Activated naive CD8-positive, alpha-beta T cell treated with anti-CD3 and anti-CD28 coated beads, Interleukin-2, amount 50 U/mL, for 24 hours (primary cell): ENCODE data around the gene CCHCR1.
A peak's percentile ranks its signal among the peaks of the same experiment; 100 is the strongest.

Source experiments
- ATAC-seq: fragments of 150-1000 bp; cut with Tn5 transposase; one replicate; pipeline ENCODE4 v1.10.0; 2021
- DNase-seq: peaks from one replicate; pipeline ENCODE4 v3.0.0; 2021
- H3K27ac Mint-ChIP-seq: one replicate; pipeline ENCODE4 v1.8.0; 2021; ENCODE audit warnings: mild to moderate bottlenecking, mixed read lengths
- H3K27me3 Mint-ChIP-seq: one replicate; pipeline ENCODE4 v1.8.0; 2021; ENCODE audit warnings: mixed read lengths
- H3K36me3 Mint-ChIP-seq: one replicate; pipeline ENCODE4 v1.8.0; 2021; ENCODE audit warnings: low read depth, mixed read lengths
- H3K4me1 Mint-ChIP-seq: one replicate; pipeline ENCODE4 v1.8.0; 2021; ENCODE audit warnings: mixed read lengths
- H3K4me3 Mint-ChIP-seq: one replicate; pipeline ENCODE4 v1.8.0; 2021; ENCODE audit warnings: mild to moderate bottlenecking, moderate library complexity, mixed read lengths
- H3K9me3 Mint-ChIP-seq: one replicate; pipeline ENCODE4 v1.8.0; 2021; ENCODE audit warnings: mixed read lengths

Gene CCHCR1

DNA sequence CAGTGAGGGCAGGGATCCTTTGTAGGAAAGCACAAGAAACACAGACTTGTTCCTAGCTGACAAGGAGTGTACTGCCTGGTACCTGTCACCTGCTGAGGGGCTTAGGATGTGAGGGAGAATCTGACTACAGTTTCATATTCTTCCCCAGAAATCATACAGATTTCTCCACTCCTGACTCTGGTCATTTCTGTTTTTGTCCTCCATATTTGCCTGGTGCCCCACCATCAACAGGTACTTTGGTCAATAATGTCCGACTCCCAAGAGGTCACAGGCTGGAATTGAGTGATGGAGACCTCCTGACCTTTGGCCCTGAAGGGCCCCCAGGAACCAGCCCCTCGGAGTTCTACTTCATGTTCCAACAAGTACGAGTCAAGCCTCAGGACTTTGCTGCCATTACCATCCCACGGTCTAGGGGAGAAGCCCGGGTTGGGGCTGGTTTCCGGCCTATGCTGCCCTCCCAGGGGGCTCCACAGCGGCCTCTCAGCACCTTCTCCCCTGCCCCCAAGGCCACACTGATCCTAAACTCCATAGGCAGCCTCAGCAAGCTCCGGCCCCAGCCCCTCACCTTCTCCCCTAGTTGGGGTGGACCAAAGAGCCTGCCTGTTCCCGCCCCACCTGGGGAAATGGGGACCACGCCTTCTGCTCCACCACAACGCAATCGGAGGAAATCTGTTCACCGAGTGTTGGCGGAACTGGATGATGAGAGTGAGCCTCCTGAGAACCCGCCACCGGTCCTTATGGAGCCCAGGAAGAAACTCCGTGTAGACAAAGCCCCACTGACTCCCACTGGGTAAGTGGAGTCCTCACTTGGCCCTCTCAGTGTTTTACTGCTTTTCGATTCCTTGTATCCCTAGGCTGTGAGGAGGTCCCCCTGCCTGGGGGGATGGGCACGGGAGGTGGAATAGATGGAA is 3.9 kb upstream of the CCHCR1 start:
- DNase-seq (no peak), ATAC-seq (no peak)
- H3K4me1 Mint-ChIP-seq, result peaks cover 58% of the 10 kb centered on the region
- no peak overlapping the region for H3K27ac Mint-ChIP-seq
- peaks cover 3% of the 10 kb centered on the region for H3K27me3 Mint-ChIP-seq
- H3K4me3 Mint-ChIP-seq, result no peak overlapping the region
- no peaks in the 10 kb centered on the region for H3K9me3 Mint-ChIP-seq
- H3K36me3 Mint-ChIP-seq, result peaks cover 41% of the 10 kb centered on the region

DNA sequence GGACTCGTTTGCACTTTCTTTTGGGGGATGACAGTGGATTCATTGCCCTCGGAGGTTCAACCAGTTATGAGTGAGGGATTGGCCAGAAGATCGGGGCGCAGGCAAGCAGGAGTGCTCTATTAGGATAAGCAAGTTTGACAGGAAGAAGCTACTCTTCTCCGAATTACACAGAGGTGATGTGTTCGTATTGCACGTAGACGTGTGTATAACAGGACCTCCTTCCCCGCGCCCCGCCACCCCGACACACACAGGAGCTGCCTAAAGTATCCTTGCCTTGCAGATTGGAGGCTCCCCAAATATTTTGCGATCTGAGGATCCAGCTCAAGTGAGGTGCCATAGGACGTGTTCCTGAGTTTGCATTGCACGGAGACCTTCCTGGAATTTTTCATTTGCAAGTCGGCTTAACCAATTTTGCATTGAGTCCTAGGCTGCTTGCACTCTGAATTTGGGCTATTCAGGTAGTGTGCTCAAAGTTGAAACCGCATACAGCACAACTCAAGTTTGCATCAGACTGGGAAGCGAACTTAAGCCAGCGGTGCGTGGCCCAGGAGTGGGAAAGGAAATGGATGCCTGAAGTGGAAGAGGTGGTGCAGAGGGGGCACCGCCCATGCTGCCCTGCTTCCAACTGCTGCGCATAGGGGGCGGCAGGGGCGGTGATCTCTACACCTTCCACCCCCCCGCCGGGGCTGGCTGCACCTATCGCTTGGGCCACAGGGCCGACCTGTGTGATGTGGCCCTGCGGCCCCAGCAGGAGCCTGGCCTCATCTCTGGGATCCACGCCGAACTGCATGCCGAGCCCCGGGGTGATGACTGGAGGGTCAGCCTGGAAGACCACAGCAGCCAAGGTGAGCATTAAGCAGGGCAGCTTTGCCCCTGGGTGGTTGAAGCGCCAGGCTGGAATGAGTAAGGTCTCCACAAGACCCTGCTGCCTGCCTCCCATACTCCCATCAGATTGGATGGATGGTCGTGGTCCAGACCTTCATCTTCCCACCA is 1.6 kb upstream of the CCHCR1 start:
- peaks cover 3% of the 10 kb centered on the region for H3K27me3 Mint-ChIP-seq
- DNase-seq (peak; percentile 46), ATAC-seq (peak; percentile 22)
- H3K4me1 Mint-ChIP-seq, result peaks cover 52% of the 10 kb centered on the region
- no peaks in the 10 kb centered on the region for H3K9me3 Mint-ChIP-seq
- H3K36me3 Mint-ChIP-seq, result peaks cover 52% of the 10 kb centered on the region
- H3K27ac Mint-ChIP-seq, result peak overlapping the region; percentile 97
- H3K4me3 Mint-ChIP-seq, result peak overlapping the region; percentile 97

DNA sequence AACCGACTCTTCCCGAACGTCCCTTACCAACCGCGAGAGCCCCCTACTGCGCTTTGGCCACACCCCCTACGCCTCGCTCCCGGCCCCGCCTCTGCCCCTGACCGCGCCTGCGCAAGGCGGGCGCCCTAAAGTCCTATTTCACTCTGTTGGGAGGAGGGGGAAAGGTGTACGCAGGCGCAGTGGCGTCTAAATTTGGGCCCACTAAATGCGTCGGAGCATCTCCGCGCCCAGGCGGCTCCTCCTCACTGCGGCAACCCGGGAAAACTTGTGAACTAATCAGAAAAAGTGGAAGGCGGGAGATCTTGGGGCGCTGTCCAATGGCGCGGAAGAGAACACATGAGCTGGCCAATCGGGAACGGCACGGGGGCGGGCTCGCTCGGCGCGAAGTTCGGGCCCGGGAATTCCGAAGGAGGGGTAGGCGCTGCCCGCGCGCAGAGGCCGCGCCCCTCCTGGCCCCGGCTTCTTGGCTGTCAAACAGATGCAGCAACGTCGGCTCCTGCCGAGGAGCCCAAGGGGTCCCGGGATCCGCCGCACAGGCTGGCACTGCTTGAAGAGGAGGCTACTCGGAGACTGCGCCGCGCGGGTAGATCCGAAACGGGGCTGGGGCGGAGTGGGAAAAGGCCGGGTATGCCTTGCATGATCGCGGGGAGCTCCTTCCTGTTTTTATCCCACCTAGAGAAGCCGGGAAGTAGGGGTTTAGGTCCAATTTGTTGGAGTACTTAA is 699 bp upstream of the CCHCR1 start, which contains the start of gene TCF19:
Gene TCF19 (plus strand): TSS at position 450 of the 723 bp plus-strand sequence. CDS start 881 bp downstream, outside the sequence.
- peaks cover 48% of the 10 kb centered on the region for H3K36me3 Mint-ChIP-seq

DNA sequence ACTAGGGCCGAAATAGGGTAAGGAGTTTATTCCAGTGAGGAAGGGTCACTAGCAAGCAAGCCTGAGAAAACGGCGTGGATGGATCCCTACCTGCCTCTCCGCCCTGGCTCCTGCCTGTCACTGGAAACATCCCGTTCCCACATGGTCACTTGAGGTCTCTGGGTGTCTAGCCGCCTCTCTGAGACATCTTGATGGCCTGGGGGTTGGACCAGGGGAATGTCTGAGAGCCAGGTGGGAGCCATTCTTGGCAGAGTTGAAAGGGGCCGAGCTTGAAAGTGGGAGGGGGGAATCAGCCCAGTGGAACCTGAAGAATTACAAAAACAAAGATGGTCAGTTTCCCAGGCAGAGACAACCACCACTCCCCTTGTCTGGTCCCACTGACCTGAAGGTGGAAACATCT is 961 bp downstream of the CCHCR1 start:
- Mint-ChIP-seq H3K9me3 (no peaks in the 10 kb centered on the region), H3K4me1 (peaks cover 34% of the 10 kb centered on the region), H3K4me3 (peak overlapping the region; percentile 97), H3K27me3 (peaks cover 3% of the 10 kb centered on the region), H3K27ac (no peak overlapping the region), H3K36me3 (peaks cover 38% of the 10 kb centered on the region)
- no peak for DNase-seq
- no peak for ATAC-seq

More for the DNA sequence above, 699 bp upstream of the CCHCR1 start, which contains the start of gene TCF19:
- no peaks in the 10 kb centered on the region for H3K9me3 Mint-ChIP-seq
- peaks cover 3% of the 10 kb centered on the region for H3K27me3 Mint-ChIP-seq
- peak within 1 kb of the TSS; percentile 97 for H3K27ac Mint-ChIP-seq
- H3K4me3 Mint-ChIP-seq, result peak within 1 kb of the TSS; percentile 97
- peaks cover 43% of the 10 kb centered on the region for H3K4me1 Mint-ChIP-seq
- DNase-seq (peak; percentile 99), ATAC-seq (peak; percentile 84)

DNA sequence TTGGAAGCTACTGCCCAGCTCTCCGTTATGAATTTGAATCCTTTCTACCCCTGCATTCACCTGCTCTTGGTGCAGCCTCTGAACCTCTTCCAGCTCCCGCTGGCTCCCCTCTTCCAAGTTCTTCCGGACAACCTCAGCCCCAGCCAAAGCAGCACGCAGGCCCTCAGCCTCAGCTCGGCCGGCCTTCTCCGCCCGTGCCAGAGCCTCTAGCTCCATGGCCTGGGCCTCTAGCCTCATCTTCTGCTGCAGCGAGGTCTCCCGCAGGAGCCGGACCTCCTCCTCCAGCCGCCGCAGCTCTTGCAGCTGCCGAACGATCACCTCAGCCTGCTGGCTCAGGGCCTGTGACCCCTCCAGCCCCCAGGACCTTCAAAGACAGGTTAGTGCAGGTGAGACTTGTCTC is 3.2 kb downstream of the CCHCR1 start:
- Mint-ChIP-seq H3K4me3 (no peak overlapping the region), H3K4me1 (peaks cover 21% of the 10 kb centered on the region)
- no peak for ATAC-seq

DNA sequence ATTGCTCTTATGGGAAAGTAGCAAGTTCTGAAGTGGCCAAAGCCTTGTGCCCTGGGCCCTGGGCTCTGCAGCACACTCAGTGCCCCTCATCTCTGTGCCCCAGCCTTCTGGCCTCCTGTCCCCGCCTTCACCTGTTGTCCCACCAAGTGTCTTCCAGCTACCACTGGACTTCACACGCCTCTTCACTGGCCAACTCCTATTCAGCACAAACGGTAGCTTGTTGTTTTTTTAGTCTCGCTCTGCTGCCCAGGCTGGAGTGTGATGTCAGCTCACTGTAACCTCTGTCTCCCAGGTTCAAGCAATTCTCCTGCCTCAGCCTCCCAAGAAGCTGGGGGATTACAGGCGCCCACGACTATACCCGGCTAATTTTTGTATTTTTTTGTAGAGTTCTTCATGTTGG is 4.8 kb downstream of the CCHCR1 start:
- H3K36me3 Mint-ChIP-seq, result peaks cover 21% of the 10 kb centered on the region

More for the DNA sequence above, 3.2 kb downstream of the CCHCR1 start:
- Mint-ChIP-seq H3K27ac (no peak overlapping the region), H3K9me3 (no peaks in the 10 kb centered on the region), H3K36me3 (peaks cover 32% of the 10 kb centered on the region), H3K27me3 (peaks cover 3% of the 10 kb centered on the region)
- DNase-seq, result no peak

DNA sequence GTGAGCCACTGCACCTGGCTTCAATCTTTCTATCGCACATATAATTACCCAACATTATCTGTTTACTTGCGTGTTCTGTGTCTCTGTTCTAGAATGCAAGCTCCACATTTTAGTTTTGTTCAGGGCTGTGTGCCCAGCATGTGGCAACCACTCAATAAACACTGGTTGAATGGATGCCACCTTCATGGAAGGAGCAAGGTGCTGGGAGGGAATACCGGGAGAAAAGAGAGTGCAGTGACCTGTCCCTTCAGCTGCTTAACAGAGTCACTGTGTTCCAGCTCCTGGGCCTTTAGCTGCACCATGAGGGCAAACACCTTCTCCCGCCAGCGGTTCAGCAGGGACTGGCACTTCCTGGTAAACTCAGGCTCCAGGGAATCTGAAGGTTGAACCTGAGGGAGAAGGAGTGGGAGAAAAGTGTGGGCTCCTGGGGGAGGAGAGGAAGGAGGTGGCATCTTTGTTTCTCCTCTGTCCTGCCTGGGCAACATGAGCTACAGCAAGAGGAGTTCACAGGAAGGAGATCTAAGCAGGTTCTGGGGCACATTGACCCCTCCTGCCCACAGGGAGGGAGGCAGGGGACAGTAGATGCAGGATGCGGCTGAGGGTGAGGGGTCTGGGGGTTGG is 7.7 kb downstream of the CCHCR1 start:
- ATAC-seq (no peak), DNase-seq (no peak)
- H3K27ac Mint-ChIP-seq, result no peak overlapping the region
- no peaks in the 10 kb centered on the region for H3K4me1 Mint-ChIP-seq
- H3K4me3 Mint-ChIP-seq, result no peak overlapping the region
- H3K9me3 Mint-ChIP-seq, result no peaks in the 10 kb centered on the region
- H3K27me3 Mint-ChIP-seq, result no peaks in the 10 kb centered on the region
- H3K36me3 Mint-ChIP-seq, result peaks cover 12% of the 10 kb centered on the region

More for the DNA sequence above, 4.8 kb downstream of the CCHCR1 start:
- peaks cover 13% of the 10 kb centered on the region for H3K4me1 Mint-ChIP-seq
- no peaks in the 10 kb centered on the region for H3K9me3 Mint-ChIP-seq
- H3K4me3 Mint-ChIP-seq, result no peak overlapping the region
- DNase-seq (no peak), ATAC-seq (no peak)
- H3K27ac Mint-ChIP-seq, result no peak overlapping the region
- no peaks in the 10 kb centered on the region for H3K27me3 Mint-ChIP-seq

DNA sequence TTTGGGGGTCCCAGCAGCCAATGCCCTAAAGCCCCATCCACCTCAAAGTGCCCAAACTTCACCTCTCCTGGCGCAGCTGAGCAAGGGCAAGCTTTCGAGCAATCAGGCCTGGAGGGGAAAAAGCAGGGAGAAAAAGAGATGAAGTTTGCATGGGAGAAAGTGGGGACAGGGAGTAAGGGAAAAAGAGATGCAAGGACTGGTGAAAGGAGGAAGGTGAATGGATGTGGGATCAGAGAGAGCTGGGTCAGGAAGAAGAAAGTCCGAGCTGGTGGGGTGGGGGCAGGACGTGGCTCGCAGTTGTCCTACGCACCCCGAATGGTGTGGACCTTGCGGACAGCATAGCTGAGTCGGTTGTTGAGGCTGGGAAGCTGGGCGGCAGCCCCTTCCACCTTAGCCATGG is 12.2 kb downstream of the CCHCR1 start:
- no peaks in the 10 kb centered on the region for H3K9me3 Mint-ChIP-seq
- H3K4me1 Mint-ChIP-seq, result no peaks in the 10 kb centered on the region
- no peak for ATAC-seq
- no peak overlapping the region for H3K4me3 Mint-ChIP-seq
- peaks cover 4% of the 10 kb centered on the region for H3K36me3 Mint-ChIP-seq
- H3K27me3 Mint-ChIP-seq, result no peaks in the 10 kb centered on the region
- no peak for DNase-seq
- H3K27ac Mint-ChIP-seq, result no peak overlapping the region

DNA sequence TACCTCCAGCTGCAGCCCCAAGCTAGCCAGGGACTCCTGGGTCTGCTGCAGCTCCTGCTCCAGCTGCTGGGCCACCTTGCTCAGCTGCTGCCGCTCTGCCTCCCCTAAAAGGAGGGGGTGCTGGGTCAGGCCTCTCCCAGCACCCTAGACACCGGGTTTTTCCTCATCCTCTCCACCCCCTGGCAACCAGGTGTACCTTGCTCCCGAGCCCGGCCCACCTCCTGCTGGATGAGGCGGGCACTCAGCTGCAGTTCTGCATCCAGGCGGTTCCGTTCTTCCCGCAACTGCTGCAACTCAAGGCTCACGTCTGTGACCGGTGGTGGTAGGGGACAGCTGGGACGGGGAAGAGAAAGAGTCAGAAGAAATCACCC is 12.6 kb downstream of the CCHCR1 start:
- no peak overlapping the region for H3K27ac Mint-ChIP-seq
- no peak for ATAC-seq
- H3K36me3 Mint-ChIP-seq, result peaks cover 4% of the 10 kb centered on the region
- no peaks in the 10 kb centered on the region for H3K27me3 Mint-ChIP-seq
- no peak overlapping the region for H3K4me3 Mint-ChIP-seq
- H3K4me1 Mint-ChIP-seq, result no peaks in the 10 kb centered on the region
- no peaks in the 10 kb centered on the region for H3K9me3 Mint-ChIP-seq
- DNase-seq, result no peak

DNA sequence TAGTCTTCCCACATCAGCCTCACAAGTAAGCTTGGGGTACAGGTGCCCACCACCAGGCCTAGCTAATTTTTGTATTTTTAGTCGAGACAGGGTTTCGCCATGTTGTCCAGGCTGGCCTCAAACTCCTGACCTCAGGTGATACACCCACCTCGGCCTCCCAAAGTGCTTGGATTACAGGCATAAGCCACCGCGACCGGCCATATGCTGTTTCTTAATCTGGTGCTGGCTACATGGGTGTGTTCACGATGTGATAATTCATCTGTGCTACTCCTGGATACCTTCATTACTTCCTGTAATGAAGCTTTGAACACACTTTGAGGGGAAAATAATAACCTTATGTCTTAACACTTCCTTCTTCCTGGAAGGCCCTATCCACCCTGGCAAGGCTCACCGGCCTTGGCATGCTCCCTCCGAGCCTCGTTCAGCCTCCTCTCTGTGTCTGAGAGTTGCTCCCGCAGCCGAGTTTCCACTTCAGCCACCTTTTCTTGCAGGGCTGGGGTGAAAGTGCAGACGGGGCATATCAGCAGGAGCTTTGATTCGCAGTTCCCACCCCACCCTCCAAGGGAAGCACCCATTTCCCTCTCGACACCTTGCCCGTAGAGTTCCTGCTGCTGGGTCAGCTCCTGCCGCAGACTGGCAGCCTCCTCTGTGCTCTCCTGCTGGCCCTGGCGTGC is 13.2 kb downstream of the CCHCR1 start:
- H3K27me3 Mint-ChIP-seq, result no peaks in the 10 kb centered on the region
- no peak overlapping the region for H3K27ac Mint-ChIP-seq
- ATAC-seq (no peak), DNase-seq (no peak)
- peaks cover 2% of the 10 kb centered on the region for H3K36me3 Mint-ChIP-seq
- no peaks in the 10 kb centered on the region for H3K9me3 Mint-ChIP-seq
- no peaks in the 10 kb centered on the region for H3K4me1 Mint-ChIP-seq
- no peak overlapping the region for H3K4me3 Mint-ChIP-seq

DNA sequence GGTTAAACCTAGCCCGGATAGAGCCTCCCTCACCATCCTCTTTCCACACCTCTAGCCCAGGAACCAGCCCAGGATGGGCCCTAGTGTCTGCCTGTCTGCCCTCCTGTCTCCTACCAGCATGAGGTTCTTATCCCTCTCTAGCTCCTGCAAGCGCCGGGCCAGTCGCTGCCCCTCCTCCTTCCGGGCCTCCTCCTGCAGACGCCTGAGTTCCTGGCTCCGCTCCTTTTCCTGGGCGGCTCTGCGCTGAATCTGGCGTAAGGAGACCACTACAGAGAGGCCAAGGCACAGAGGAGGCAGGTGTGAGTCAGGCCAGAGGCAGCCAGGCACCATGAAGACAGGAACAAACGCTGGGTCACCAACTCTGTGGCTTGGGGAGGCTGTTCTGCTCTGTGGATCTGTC is 14.5 kb downstream of the CCHCR1 start:
- Mint-ChIP-seq H3K27ac (no peak overlapping the region), H3K27me3 (peaks cover 2% of the 10 kb centered on the region), H3K36me3 (peaks cover 2% of the 10 kb centered on the region), H3K4me3 (no peak overlapping the region), H3K9me3 (no peaks in the 10 kb centered on the region), H3K4me1 (no peaks in the 10 kb centered on the region)
- DNase-seq, result no peak
- no peak for ATAC-seq

DNA sequence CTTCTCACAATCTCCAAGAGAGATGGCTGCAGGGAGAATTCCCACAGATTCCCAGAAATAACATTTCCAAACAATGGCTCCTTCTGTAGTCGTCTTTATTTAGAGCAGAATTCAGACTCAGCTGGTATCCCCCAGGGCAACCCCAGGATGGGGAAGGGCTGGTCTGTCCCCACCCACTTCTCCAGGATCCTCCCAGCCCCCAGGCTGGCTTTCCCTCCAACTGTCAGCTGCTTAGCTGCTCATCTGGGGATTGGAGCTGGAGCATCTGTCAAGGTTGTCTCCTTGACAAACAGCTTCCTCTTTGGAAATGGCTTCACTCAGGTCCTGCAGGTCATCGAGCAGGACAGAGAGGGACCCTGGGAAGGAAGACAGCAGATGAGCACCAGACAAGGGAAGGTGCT is 15.2 kb downstream of the CCHCR1 start:
- Mint-ChIP-seq H3K27ac (no peak overlapping the region), H3K27me3 (peaks cover 4% of the 10 kb centered on the region), H3K4me1 (peaks cover 6% of the 10 kb centered on the region), H3K4me3 (no peak overlapping the region), H3K36me3 (peaks cover 2% of the 10 kb centered on the region), H3K9me3 (no peaks in the 10 kb centered on the region)
- DNase-seq, result no peak
- ATAC-seq, result no peak

DNA sequence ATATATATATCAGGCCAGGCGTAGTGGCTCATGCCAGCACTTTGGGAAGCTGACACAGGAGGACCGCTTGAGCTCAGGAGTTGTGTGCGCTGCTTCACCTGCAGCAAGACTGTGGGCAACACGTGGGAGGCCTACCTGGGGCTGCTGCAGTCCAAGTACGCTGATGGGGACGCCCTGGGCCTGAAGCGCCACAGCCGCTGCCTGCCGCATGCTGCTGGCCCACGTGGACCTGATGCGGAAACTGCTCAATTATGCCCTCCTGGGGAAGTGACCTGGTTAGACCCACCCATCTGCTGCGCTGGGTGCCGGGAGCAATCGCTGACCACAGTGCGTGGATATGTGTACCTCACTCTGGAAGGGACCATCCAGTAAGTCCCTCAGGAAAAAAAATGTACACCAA is 17.0 kb downstream of the CCHCR1 start:
- no peak for ATAC-seq
- H3K4me3 Mint-ChIP-seq, result no peak overlapping the region
- peaks cover 6% of the 10 kb centered on the region for H3K4me1 Mint-ChIP-seq
- H3K9me3 Mint-ChIP-seq, result no peaks in the 10 kb centered on the region
- H3K27ac Mint-ChIP-seq, result no peak overlapping the region
- no peak for DNase-seq
- peaks cover 2% of the 10 kb centered on the region for H3K36me3 Mint-ChIP-seq
- H3K27me3 Mint-ChIP-seq, result peaks cover 4% of the 10 kb centered on the region
